ENCODE measurements around the gene GRAMD1B. TPM values are rescaled to one million over a fixed set of nuclear protein-coding genes. Genes with fewer than 3 reads are reported as not detected.
"Not testable (repeated sequence)": the region's sequence is repeated elsewhere in the genome, so short reads cannot be mapped to it uniquely, and the experiment has no call there.

The GRAMD1B gene
- total RNA-seq, 1 donor from 2014 or later: 8.5 TPM

GRCh38 chr11:123653483-123653826, 223.4 kb downstream of the GRAMD1B start:
- Mint-ChIP-seq H3K9me3 (no peaks in the 10 kb centered on the region), H3K4me1 (peaks cover 15% of the 10 kb centered on the region), H3K27ac (ENCODE audit: unreplicated experiment) (no peak overlapping the region), H3K36me3 (ENCODE audit: low read depth) (no peaks in the 10 kb centered on the region), H3K4me3 (peak overlapping the region; percentile 86), H3K27me3 (ENCODE audit: low read depth) (peaks cover 77% of the 10 kb centered on the region)
- TF ChIP-seq, protein P1, sequence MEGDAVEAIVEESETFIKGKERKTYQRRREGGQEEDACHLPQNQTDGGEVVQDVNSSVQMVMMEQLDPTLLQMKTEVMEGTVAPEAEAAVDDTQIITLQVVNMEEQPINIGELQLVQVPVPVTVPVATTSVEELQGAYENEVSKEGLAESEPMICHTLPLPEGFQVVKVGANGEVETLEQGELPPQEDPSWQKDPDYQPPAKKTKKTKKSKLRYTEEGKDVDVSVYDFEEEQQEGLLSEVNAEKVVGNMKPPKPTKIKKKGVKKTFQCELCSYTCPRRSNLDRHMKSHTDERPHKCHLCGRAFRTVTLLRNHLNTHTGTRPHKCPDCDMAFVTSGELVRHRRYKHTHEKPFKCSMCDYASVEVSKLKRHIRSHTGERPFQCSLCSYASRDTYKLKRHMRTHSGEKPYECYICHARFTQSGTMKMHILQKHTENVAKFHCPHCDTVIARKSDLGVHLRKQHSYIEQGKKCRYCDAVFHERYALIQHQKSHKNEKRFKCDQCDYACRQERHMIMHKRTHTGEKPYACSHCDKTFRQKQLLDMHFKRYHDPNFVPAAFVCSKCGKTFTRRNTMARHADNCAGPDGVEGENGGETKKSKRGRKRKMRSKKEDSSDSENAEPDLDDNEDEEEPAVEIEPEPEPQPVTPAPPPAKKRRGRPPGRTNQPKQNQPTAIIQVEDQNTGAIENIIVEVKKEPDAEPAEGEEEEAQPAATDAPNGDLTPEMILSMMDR (conservative IDR thresholded peaks at IDR 0.05): no peak
- no peak for DNase-seq (ENCODE audit: low read depth, low spot score)

DNA sequence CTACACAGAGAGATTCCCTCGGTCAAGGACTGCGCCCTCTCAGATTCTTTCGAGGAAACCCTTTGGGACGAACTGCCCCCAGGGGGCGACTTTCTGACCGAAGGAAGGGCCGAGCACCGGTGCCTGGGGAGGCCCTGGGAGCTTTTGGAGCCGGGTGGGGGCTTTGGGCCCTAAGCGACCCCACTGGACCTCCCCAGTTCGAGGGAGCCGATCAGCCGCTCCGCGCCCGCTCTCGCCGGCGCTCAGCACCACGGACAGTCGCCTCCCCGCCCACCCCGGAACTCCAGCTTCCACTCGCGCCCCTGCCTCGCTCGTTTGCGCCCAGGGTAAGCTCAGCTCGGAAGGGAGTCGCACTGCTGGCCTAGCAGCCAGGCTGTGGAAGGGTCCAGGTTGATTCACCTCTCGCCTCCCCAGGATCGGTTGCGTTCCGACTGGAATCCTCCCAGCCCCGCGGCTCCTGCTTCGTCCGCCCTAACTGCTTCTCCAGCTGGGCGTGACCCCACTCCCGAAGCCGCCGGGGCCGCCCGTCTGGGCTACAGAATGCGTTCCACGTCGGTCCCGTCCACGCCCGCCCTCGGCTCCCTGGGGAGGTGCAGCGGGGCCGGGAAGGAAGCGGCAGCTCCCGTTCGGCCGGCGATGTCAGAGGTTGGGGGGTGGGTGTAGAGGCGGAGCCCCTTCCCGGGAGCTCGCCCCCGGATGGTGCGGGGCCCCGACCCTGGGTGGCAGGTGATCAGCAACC, 223.9 kb downstream of the GRAMD1B start:
- Mint-ChIP-seq H3K4me3 (peak overlapping the region; percentile 86), H3K27me3 (ENCODE audit: low read depth) (peaks cover 82% of the 10 kb centered on the region), H3K27ac (ENCODE audit: unreplicated experiment) (no peak overlapping the region), H3K36me3 (ENCODE audit: low read depth) (peaks cover 3% of the 10 kb centered on the region), H3K4me1 (peaks cover 15% of the 10 kb centered on the region), H3K9me3 (no peaks in the 10 kb centered on the region)
- DNase-seq (ENCODE audit: low read depth, low spot score): peak; percentile 45
- TF ChIP-seq, protein P1 (conservative IDR thresholded peaks at IDR 0.05): peak; percentile 51

GRCh38 chr11:123654566-123655081, 224.6 kb downstream of the GRAMD1B start, which contains the start of gene SCN3B:
Gene SCN3B, minus strand, starts transcription at chr11:123654624. Its CDS starts 823 bp downstream, at chr11:123653801.
- Mint-ChIP-seq H3K4me3 (peak within 1 kb of the TSS; percentile 86), H3K27ac (ENCODE audit: unreplicated experiment) (peak within 1 kb of the TSS; percentile 39), H3K4me1 (peaks cover 15% of the 10 kb centered on the region), H3K9me3 (no peaks in the 10 kb centered on the region), H3K36me3 (ENCODE audit: low read depth) (peaks cover 3% of the 10 kb centered on the region), H3K27me3 (ENCODE audit: low read depth) (peaks cover 83% of the 10 kb centered on the region)
- peak; percentile 68 for DNase-seq (ENCODE audit: low read depth, low spot score)
- TF ChIP-seq, protein P1 (conservative IDR thresholded peaks at IDR 0.05): no peak

GRCh38 chr11:123659311-123659710, 229.2 kb downstream of the GRAMD1B start:
- H3K27ac Mint-ChIP-seq (ENCODE audit: unreplicated experiment): no peak overlapping the region
- no peak for DNase-seq (ENCODE audit: low read depth, low spot score)

DNA sequence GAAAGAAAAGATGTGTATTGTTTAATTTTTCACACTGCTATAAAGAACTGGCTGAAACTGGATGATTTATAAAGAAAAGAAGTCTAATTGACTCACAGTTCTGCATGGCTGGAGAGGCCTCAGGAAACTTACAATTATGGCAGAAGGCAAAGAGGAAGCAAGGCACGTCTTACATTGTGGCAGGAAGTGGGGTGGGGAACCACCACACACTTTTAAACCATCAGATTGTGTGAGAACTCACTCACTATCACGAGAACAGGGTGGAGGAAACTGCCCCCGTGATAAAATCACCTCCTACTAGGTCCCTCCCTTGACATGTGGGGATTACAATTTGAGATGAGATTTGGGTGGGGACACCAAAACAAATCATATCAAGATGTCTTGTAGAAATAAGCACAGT, 229.9 kb downstream of the GRAMD1B start:
- not testable (repeated sequence) for H3K4me1 Mint-ChIP-seq; H3K4me3 Mint-ChIP-seq; H3K9me3 Mint-ChIP-seq; H3K27ac Mint-ChIP-seq (ENCODE audit: unreplicated experiment); DNase-seq (ENCODE audit: low read depth, low spot score); H3K36me3 Mint-ChIP-seq (ENCODE audit: low read depth)
- H3K27me3 Mint-ChIP-seq (ENCODE audit: low read depth): peaks cover 39% of the 10 kb centered on the region

More at GRCh38 chr11:123659311-123659710, 229.2 kb downstream of the GRAMD1B start:
- TF ChIP-seq, protein P1 (conservative IDR thresholded peaks at IDR 0.05): no peak
- Mint-ChIP-seq H3K27me3 (ENCODE audit: low read depth) (peaks cover 43% of the 10 kb centered on the region), H3K4me1 (peaks cover 9% of the 10 kb centered on the region), H3K4me3 (no peak overlapping the region), H3K9me3 (no peaks in the 10 kb centered on the region), H3K36me3 (ENCODE audit: low read depth) (peaks cover 3% of the 10 kb centered on the region)

DNA sequence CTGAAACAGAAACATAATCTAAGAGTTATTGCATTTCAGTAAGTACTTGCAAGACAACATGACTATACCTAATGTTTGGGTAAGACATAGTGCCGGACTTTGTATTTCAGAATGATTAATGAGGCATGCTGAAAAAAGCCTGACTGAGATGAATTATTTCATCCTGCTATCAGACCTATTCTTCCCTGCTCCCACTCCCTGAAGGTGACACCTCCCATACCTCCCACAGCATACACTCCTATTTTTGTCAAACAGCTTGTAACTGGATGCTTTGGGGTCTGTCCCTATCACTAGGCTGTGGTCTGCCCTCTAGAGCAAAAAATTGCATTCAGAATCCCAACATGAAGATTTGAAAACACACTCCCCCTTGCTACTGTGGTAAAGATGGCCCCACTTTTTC, 235.2 kb downstream of the GRAMD1B start:
- Mint-ChIP-seq H3K4me3 (no peak overlapping the region), H3K27me3 (ENCODE audit: low read depth) (peaks cover 5% of the 10 kb centered on the region), H3K27ac (ENCODE audit: unreplicated experiment) (no peak overlapping the region), H3K36me3 (ENCODE audit: low read depth) (no peaks in the 10 kb centered on the region), H3K4me1 (no peaks in the 10 kb centered on the region), H3K9me3 (no peaks in the 10 kb centered on the region)
- DNase-seq (ENCODE audit: low read depth, low spot score): no peak
- TF ChIP-seq, protein P1 (conservative IDR thresholded peaks at IDR 0.05): no peak
